SH-SY5Y (cell line): Measurements from ENCODE around the gene PDE11A.

ENCODE experiments used
- GATA2 ChIP-seq: IDR thresholded peaks from 2 replicates; pipeline ENCODE4 v1.6.1; 2011; ENCODE audit warnings: mild to moderate bottlenecking, low read depth, low read length
- GATA3 ChIP-seq: IDR thresholded peaks from 2 replicates; pipeline ENCODE4 v1.6.1; 2011; ENCODE audit warnings: low read depth, mild to moderate bottlenecking, low read length, moderate library complexity

DNA sequence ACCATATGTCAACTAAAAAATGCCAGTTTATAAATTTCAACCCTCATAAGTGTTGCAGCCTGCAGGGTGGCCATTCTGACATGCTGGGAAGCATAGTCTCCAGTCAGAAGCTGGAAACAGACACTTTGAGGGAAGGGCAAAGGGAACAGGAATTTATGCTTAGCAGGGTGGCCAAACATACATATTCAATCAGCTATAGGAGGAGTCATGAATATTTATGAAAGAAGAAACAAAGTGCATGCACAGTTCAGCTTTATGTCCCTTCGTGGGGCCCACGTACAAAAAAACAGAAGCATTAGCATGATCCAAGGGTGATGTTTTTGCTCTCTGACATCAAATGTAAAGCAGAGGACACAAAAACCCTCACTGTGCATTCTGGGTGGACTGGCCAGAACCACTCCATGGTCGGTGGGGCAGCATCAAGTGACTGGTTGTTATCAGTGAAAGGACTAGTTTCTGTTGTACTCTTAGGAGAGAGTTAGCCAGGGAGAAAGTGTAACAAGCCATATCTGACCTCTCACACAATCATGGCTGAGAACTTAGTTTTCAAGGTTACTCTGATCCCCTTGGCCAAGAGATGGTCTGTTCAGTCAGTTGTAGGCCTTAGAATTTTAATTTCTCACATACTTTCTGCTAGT is 9.9 kb upstream of the PDE11A start:
- TF ChIP-seq GATA3 (no peak), GATA2 (no peak)
